GM18498 (cell line): ENCODE measurements around the gene SLC9A7.

Experiments
- ATAC-seq: cut with Tn5 transposase; IDR thresholded peaks from one replicate; pipeline ENCODE4 v1.9.1; 2021; ENCODE audit warnings: mild to moderate bottlenecking, moderate library complexity; ENCODE audit not compliant: unreplicated experiment

SLC9A7 gene

GRCh38 chrX:46653482-46653881 is 105.4 kb downstream of the SLC9A7 start:
- no peak for ATAC-seq

DNA sequence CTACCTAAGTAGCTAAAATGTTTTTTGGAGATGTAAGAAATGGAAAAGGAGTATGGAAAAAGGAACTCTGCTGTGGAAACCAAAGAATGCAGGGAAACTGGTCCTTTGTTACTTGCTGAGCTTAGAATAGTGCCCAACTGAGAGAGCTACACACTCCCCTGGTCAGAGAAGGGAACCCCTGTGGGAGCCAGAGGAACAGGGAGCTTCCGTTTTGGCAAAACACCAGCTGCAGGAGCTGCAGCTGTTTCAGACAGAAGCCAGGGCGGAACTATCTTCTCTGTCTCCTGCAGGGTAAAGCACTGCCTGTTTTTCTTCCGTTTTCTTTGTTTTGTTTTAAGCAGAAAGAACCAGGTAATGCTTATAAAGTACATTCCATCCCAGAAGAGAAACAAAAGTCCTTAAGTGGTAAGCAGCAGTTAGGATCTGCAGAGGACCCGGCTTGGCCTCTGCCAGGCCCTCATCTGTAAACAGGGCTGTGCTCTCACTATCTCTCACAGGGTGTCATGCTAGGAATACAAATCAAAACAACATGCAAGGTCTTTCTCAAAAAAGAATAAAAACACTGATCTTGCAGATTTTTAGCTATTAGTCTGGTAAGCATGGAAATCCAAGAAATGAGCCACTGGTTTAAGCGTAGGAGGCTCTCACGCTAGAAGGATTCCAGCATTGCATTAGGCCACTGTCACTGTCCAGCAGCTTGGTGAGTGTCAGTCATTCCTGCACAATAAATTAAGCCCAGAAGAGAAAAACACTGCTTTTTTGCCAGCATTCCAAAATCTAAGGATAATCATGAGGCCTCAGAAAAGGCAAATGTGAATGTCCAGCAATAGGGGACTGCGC is 109.3 kb downstream of the SLC9A7 start:
- ATAC-seq = no peak

GRCh38 chrX:46648660-46649059 is 110.3 kb downstream of the SLC9A7 start:
- ATAC-seq = no peak

DNA sequence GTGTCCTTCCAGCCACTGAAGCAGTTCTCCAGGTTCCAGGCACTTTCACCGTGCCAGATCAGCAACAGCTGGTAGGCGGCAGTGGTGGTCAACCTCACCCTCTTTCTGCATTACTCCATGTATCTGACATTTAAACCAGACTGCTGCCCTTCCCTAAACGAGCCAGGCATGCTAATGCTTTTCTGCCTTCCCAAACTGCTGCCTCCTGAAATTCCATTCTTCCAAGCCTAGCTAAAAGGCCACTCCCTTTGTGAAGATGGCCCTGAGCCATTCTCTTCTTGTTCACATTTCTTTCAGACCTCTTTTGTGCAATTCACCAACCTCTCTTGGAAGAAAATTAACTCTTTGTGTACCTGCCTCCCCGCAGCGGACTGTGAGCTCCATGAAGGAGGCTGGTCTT is 111.7 kb downstream of the SLC9A7 start:
- no peak for ATAC-seq

GRCh38 chrX:46645614-46646013 is 113.3 kb downstream of the SLC9A7 start:
- ATAC-seq = no peak

DNA sequence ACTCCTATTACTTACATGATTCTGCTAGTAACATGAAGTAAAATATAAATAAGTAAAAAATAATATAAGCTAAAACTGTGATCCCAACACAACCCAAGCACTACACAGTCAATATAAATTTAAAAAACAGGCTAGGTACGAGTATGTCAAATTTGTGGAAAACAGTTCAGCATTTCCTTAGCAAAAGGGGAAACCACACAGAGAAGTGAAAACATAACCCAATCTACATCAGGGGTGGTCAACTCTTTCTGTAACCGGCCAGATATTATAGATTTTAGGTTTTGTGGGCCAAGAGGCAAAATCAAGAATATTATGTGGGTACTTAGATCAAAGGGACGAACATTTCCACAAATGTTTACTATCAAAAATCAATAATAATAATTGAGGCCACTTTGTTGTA is 115.3 kb downstream of the SLC9A7 start:
- ATAC-seq = no peak

DNA sequence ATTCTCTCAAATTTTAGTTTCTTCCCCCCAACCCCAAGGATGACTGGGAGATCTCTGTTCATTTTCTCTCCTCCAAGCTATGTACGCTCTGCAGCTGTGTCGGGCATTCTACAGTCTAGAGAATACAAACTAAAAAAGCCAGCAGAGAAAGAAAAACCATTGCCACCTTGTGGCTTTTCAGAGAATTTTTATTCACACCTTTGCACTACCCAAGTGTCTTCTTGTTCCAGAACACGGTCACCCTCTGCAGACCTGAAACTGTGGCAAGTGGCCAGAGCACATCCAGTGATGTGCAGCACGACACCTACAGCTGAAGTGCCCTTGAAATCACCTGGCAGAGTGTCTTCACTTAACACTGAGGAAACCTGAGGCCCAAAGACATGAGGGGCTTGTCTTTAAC is 116.8 kb downstream of the SLC9A7 start:
- ATAC-seq = peak; percentile 62

GRCh38 chrX:46637938-46638337 is 121.0 kb downstream of the SLC9A7 start:
- no peak for ATAC-seq

- no peak for ATAC-seq
These were observed 122.7 kb downstream of the SLC9A7 start for GRCh38 chrX:46636223-46636622.

GRCh38 chrX:46635186-46635585 is 123.7 kb downstream of the SLC9A7 start:
- no peak for ATAC-seq

DNA sequence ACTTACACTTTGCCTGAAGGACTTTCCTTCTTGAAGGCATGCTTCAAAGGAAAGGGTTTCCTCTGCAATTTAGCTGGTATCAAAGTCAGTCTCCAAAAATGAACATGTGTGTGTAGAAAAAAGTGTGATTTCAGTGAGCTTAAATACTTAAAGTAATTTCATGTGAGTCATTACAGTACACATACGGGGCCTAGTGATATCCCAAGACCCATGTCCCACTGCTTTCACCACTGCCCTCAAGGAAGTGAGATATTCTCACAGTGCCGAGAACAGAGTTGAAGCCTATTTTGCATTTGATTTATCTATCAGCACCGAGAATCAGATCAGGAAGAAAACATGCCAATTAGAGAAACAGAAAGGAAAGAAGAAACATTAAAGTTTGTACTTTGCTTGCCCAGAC is 124.3 kb downstream of the SLC9A7 start:
- no peak for ATAC-seq

DNA sequence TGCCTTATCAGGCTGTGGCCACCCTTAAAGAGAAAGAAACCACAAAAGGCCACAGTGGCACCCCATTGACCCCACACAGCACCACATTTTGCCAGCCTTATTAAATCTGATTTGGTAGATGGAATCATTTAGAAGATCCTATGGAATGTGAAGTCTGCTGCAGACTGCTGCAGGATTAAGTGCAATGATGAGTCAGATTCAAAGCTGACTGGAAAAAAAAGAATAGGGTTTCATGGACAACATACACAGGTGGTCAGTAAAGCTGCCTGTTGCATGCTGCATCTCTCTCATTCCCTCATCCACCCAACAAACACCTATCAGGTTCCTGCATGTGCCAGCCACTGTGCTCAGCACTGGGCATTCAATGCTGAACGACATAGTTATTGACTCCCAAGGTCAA is 128.8 kb downstream of the SLC9A7 start:
- no peak for ATAC-seq

- ATAC-seq = peak; percentile 86
These were observed 130.2 kb downstream of the SLC9A7 start for GRCh38 chrX:46628460-46629371.

GRCh38 chrX:46627711-46628419 is 131.1 kb downstream of the SLC9A7 start:
- ATAC-seq = peak; percentile 14

DNA sequence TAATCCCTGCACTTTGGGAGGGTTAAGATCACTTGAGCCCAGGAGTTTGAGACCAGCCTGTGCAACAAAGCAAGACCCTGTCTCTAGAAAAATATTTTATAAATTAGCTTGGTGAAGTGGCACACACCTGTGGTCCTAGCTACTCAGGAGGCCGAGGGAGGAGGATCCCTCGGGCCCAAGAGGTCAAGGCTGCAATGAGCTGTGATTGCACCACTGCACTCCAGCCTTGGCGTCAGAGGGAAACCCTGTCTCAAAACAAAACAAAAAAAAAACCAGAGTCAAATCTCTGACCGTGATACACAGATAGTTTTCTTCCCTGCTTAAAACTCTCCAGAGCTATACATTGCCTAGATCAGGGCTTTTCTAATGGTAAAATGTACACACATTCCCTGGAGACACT is 131.9 kb downstream of the SLC9A7 start:
- no peak for ATAC-seq

GRCh38 chrX:46626566-46626965 is 132.4 kb downstream of the SLC9A7 start:
- ATAC-seq = no peak

DNA sequence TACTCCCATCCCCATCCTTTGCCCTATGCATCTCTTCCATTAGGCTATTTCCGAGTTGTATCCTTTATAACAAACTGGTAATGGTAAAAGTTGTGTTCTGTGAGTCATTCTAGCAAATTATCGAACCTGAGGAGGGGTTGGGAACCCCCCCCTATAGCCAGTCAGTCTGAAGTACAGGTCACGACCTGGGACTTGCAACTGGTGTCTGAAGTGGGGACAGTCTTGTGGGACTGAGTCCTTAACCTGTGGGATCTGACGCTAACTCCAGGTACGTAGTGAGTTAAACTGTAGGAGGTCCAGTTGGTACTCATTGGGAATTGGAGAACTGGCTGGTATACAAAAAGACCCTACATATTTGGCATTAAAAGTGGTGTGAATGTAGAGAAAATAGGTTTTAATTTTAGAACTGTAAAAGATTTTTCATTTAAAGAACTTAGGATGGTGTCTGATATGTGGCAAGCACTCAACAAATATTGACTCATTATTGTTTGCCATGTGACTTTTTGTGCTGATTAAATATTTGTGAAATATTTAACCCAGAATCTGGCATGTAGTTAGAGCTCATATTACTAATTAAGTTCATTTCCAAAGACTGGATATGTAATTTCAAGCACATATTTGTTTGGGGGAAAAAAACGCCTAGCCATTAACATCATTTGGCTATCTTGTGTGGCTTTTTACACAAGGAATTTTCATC is 134.7 kb downstream of the SLC9A7 start:
- ATAC-seq = no peak

- ATAC-seq = no peak
These were observed 137.3 kb downstream of the SLC9A7 start for GRCh38 chrX:46621572-46621971.

DNA sequence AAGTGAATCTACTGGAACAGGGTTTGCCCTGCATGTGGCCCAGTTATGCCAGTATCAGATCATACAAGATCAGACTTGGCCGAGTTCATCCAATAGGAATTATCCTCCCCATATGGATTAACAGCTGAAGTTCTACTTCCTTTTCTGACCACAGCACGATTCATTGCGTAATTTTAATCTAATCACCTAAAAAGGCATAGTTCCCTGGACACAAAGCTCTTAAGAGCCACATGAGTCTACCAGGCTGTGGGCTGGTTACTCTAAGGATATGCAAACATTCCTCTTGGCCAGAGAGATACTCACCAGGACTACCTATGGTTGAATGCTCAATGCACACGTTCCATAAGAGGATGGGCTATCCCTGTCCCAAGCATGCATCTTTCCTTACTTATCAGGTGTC is 138.4 kb downstream of the SLC9A7 start:
- ATAC-seq = no peak

DNA sequence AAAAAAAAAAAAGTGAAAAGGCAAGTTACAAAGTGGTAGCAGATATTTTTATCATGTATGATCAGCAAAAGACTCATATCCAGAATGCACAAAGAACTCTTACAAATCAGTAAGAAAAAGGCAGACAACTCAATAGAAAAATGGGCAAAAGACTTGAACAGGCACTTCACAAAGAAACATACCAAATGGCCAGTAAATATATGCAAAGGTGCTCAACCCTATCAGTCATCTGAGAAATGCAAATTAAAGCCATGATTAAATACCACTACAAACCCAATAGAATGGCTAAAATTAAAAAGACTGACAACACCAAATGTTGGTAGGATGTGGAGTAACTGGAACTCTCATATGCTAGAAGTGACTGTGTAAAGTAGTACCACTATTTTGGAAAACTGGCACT is 140.0 kb downstream of the SLC9A7 start:
- no peak for ATAC-seq

DNA sequence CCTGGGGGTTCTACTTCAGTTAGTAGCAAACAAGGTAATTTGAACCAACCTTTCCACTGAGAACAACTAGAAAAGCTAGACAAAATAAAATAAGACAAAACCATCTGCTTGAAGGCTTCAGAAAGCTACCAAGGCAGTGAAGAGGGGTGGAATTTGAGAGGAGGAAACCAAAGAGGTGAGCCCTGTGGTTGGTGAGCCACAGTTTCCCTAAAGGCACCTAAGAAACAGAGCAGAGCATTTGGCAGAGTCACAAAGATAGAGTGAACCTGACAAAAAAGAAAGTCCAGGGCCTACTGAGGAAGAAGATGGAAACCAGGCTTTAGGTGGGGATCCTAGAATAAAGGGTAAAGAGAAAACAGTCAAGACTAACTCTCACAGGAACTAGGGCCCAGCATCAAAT is 141.0 kb downstream of the SLC9A7 start:
- no peak for ATAC-seq
